ENCODE data around the gene RSPO4.

GRCh38 chr20:916825-917224, 85.3 kb downstream of the RSPO4 start:
- TF ChIP-seq POLR2A (IDR thresholded peaks at IDR 0.05) (no peak), CTCF (IDR thresholded peaks at IDR 0.05) (no peak), EP300 (IDR thresholded peaks at IDR 0.05) (no peak), POLR2AphosphoS5 (IDR thresholded peaks at IDR 0.05) (no peak)

Data from gastroesophageal sphincter (tissue), 3 donors.